Midbrain (tissue), 1 donor: ENCODE results near the gene CDC42SE2.
"Not testable (repeated sequence)": the region's sequence is repeated elsewhere in the genome, so short reads cannot be mapped to it uniquely, and the experiment has no call there.

Source experiments
- DNase-seq: peaks from one replicate; lab custom pipeline; 2025; lab: John Stamatoyannopoulos, UW

The CDC42SE2 gene

GRCh38 chr5:131250751-131251475 lies 12.9 kb upstream of the CDC42SE2 start:
- no peak for DNase-seq

- peak; percentile 27 for DNase-seq
Measured at GRCh38 chr5:131252824-131253171, 11.1 kb upstream of the CDC42SE2 start.

- DNase-seq = not testable (repeated sequence)
Measured at GRCh38 chr5:131254025-131254424, 9.8 kb upstream of the CDC42SE2 start.

GRCh38 chr5:131254741-131255140 lies 9.1 kb upstream of the CDC42SE2 start:
- no peak for DNase-seq

- DNase-seq = no peak
Measured at GRCh38 chr5:131256507-131256823, 7.4 kb upstream of the CDC42SE2 start.

GRCh38 chr5:131258733-131259132 lies 5.1 kb upstream of the CDC42SE2 start:
- no peak for DNase-seq

- DNase-seq = no peak
Measured at GRCh38 chr5:131259326-131259725, 4.5 kb upstream of the CDC42SE2 start.

GRCh38 chr5:131260895-131261294 lies 3.0 kb upstream of the CDC42SE2 start:
- DNase-seq = no peak

- no peak for DNase-seq
Measured at GRCh38 chr5:131261483-131261882, 2.4 kb upstream of the CDC42SE2 start.

- no peak for DNase-seq
Measured at GRCh38 chr5:131262953-131263541, 806 bp upstream of the CDC42SE2 start.

- peak; percentile 53 for DNase-seq
Measured at GRCh38 chr5:131264451-131265099, 722 bp downstream of the CDC42SE2 start.

GRCh38 chr5:131265311-131265803 lies 1.5 kb downstream of the CDC42SE2 start:
- peak; percentile 23 for DNase-seq

- DNase-seq = no peak
Measured at GRCh38 chr5:131266370-131267060, 2.7 kb downstream of the CDC42SE2 start.

- DNase-seq = no peak
Measured at GRCh38 chr5:131268758-131269370, 5.0 kb downstream of the CDC42SE2 start.

GRCh38 chr5:131270809-131271208 lies 7.0 kb downstream of the CDC42SE2 start:
- DNase-seq = no peak

- DNase-seq = not testable (repeated sequence)
Measured at GRCh38 chr5:131271888-131272287, 8.0 kb downstream of the CDC42SE2 start.

- no peak for DNase-seq
Measured at GRCh38 chr5:131272307-131272706, 8.5 kb downstream of the CDC42SE2 start.

- DNase-seq = no peak
Measured at GRCh38 chr5:131272724-131273123, 8.9 kb downstream of the CDC42SE2 start.

- no peak for DNase-seq
Measured at GRCh38 chr5:131274326-131275063, 10.6 kb downstream of the CDC42SE2 start.

GRCh38 chr5:131276072-131276471 lies 12.2 kb downstream of the CDC42SE2 start:
- DNase-seq = no peak

- no peak for DNase-seq
Measured at GRCh38 chr5:131277447-131277846, 13.6 kb downstream of the CDC42SE2 start.
